HL-60 (cell line): ENCODE data around the gene DIP2A.
A peak's percentile ranks its signal among the peaks of the same experiment; 100 is the strongest.

Experiments used
- DNase-seq, 2 experiments: peaks; one replicate each; pipeline ENCODE4 v3.0.0-alpha.2; 2010 to 2020; ENCODE audit warnings: low read depth in 1 of 2, low spot score in 1 of 2
- H3K27ac ChIP-seq: fragments of 250-450 bp; sonication (Bioruptor Pico); replicated peaks from 2 replicates; pipeline ENCODE4 v1.5.1; 2020; ENCODE audit warnings: mild to moderate bottlenecking, moderate library complexity
- H3K27me3 ChIP-seq: fragments of 250-450 bp; sonication (Bioruptor Pico); 2 replicates; pipeline ENCODE4 v1.5.1; 2021; ENCODE audit warnings: mild to moderate bottlenecking, moderate library complexity; ENCODE audit not compliant: insufficient read depth, poor library complexity, severe bottlenecking
- H3K4me3 ChIP-seq: replicated peaks from 2 replicates; pipeline ENCODE4 v1.5.1; 2011; ENCODE audit warnings: mild to moderate bottlenecking, control low read depth, low read length; ENCODE audit not compliant: insufficient read depth
- GABPA ChIP-seq: IDR thresholded peaks from 2 replicates; pipeline ENCODE4 v1.6.1; 2012; ENCODE audit warnings: low read depth
- POLR2AphosphoS5 ChIP-seq: IDR thresholded peaks from 2 replicates; pipeline ENCODE4 v1.6.1; 2012; ENCODE audit warnings: low read depth
- REST ChIP-seq: IDR thresholded peaks from 2 replicates; pipeline ENCODE4 v1.6.1; 2012; ENCODE audit warnings: low read depth; ENCODE audit not compliant: insufficient replicate concordance
- SPI1 ChIP-seq: IDR thresholded peaks from 2 replicates; pipeline ENCODE4 v1.6.1; 2012; ENCODE audit warnings: low read depth, mild to moderate bottlenecking, borderline replicate concordance
- TF ChIP-seq, protein P1 (sequence below): IDR thresholded peaks from one replicate; pipeline ENCODE4 v1.5.1; 2011; ENCODE audit warnings: low read length, control low read depth, inconsistent platforms; ENCODE audit not compliant: insufficient read depth

The DIP2A gene

DNA sequence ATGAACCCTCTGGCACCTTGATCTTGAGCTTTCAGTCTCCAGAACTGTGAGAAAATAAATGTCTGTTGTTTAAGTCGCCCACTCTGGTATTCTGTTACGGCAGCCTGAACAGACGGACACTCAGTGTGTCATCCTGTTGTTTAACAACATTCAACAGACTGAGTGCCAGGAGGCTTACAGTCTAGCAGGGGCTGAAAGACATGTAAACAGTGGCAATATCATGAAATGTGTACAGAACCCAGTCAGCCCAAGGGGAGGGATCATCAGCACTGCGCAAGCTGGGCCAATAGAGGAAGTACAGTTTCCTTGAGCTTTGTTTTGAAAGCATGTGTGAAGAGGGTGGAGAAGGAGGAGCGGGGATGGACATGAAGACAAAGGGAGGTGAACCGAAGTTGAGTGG, 13.6 kb downstream of the DIP2A start:
- no peak overlapping the region for H3K4me3 ChIP-seq
- TF ChIP-seq POLR2AphosphoS5 = no peak
- TF ChIP-seq SPI1 = peak; percentile 67; the same call in 1 of the 2 replicates
- peak in 1 of 2 experiments; percentile 79 for DNase-seq
- no peaks in the 10 kb centered on the region for H3K27me3 ChIP-seq
- peak overlapping the region; percentile 43 for H3K27ac ChIP-seq

DNA sequence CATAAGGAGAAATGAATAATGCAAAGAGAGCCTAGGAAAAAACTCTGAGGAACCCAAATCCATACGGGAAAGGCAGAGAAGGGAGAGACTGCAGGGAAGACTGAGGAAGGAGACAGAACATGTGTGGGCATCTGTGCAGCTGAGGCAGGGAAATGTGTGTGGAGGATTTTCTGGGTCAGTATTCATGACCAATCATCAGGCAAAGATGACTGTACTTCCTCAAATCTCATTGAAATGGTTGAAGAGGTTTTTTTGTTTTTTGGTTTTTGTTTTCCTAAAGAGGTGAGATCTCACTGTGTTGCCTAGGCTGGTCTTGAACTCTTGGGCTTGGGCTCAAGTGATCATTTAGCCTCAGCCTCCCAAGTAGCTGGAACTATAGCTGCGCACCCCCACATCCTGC, 15.7 kb downstream of the DIP2A start:
- Histone ChIP-seq H3K27me3 (no peaks in the 10 kb centered on the region), H3K27ac (no peak overlapping the region), H3K4me3 (no peak overlapping the region)
- TF ChIP-seq, protein P1, sequence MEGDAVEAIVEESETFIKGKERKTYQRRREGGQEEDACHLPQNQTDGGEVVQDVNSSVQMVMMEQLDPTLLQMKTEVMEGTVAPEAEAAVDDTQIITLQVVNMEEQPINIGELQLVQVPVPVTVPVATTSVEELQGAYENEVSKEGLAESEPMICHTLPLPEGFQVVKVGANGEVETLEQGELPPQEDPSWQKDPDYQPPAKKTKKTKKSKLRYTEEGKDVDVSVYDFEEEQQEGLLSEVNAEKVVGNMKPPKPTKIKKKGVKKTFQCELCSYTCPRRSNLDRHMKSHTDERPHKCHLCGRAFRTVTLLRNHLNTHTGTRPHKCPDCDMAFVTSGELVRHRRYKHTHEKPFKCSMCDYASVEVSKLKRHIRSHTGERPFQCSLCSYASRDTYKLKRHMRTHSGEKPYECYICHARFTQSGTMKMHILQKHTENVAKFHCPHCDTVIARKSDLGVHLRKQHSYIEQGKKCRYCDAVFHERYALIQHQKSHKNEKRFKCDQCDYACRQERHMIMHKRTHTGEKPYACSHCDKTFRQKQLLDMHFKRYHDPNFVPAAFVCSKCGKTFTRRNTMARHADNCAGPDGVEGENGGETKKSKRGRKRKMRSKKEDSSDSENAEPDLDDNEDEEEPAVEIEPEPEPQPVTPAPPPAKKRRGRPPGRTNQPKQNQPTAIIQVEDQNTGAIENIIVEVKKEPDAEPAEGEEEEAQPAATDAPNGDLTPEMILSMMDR = no peak
- TF ChIP-seq SPI1 = peak; percentile 8; the same call in 1 of the 2 replicates
- no peak for DNase-seq

DNA sequence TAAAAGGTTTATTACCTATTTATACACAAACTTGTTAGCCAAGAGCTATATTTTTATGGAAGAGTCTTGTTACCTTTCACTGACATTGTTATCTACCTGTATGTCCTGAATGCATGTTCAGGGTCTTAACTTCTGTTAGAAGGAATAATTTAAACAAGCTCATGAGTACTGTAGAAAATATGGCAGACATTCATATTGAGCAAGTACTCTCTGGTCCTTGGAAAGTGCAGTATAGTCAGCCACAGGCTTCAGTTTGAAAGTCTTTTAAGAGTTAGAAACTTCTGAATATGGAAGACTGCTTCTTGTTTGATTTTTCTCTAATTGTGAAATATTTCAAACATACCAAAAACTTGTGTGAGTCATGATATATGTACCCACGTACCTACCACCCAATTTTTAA, 16.6 kb downstream of the DIP2A start:
- H3K27ac ChIP-seq = no peak overlapping the region
- TF ChIP-seq, protein P1 = no peak
- TF ChIP-seq GABPA = no peak
- DNase-seq = no peak
- no peak overlapping the region for H3K4me3 ChIP-seq
- H3K27me3 ChIP-seq = no peaks in the 10 kb centered on the region

DNA sequence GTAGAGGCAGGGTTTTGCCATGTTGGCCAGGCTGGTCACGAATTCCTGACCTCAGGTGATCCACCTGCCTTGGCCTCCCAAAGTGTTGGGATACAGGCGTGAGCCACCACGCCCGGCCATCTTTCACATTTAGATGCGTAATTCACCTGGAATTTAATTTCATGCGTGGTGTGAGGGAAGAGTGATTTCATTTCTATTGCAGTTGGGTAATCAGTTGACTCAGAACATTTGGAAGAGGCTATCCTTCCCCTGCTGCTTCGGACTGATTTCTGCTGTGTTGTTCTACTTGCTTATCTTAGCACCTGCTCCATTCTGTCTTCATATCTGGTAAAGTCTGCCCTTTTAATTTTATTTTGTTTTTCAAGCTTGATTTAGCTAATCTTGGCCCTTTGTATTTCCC, 19.1 kb downstream of the DIP2A start:
- no peak for DNase-seq
- H3K4me3 ChIP-seq = no peak overlapping the region
- TF ChIP-seq SPI1 (no peak), POLR2AphosphoS5 (no peak), GABPA (no peak), REST (no peak)
- TF ChIP-seq, protein P1 = no peak
- no peaks in the 10 kb centered on the region for H3K27me3 ChIP-seq
- H3K27ac ChIP-seq = no peak overlapping the region

- H3K4me3 ChIP-seq = no peak overlapping the region
- H3K27me3 ChIP-seq = no peaks in the 10 kb centered on the region
- no peak overlapping the region for H3K27ac ChIP-seq
- DNase-seq = no peak
- TF ChIP-seq REST (no peak), POLR2AphosphoS5 (no peak), GABPA (no peak), SPI1 (no peak)
- TF ChIP-seq, protein P1 = no peak
Measured at GRCh38 chr21:46478910-46479309, 20.2 kb downstream of the DIP2A start.
